Measurements from ENCODE around the gene POTEF.
A peak's percentile ranks its signal among the peaks of the same experiment; 100 is the strongest.
"Not testable (repeated sequence)": the region's sequence is repeated elsewhere in the genome, so short reads cannot be mapped to it uniquely, and the experiment has no call there.

POTEF gene

DNA sequence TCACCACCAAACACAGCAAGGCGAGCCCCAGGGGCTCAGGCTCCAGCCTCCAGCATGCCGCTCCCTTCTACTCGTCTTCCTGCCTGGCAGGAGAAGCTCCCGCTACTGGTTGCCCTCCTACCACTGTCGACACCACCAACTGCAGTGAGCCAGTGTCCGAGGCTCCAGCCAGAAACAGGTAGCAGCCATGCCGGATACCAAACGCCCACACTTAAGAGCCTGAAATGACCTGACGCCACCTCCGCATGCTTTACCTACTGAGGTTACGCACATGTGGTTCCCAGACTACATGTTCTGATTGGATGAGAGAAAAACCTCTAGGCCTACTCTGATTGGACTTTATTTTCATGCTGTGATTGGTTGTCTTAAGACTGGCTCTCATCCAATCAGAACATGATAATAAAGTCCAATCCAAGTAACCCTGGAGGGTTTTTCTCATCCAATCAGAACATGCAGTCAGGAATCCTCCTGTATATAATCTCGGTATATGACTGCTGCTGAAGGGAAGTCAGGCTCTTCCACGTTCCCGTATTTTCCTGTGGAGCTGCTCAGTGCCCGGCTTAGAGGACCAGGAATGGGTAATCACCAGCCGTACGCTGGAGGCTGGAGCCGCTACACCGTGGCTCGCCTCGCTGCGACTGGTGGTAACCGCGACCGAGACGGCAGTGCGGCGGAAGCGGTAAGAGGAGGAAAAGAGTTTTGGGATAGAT is at the start of gene POTEF:
Gene POTEF (minus strand): TSS at position 103 of the 710 bp plus-strand sequence. CDS start 8,707 bp downstream, outside the sequence.
- not testable (repeated sequence) for DNase-seq

DNA sequence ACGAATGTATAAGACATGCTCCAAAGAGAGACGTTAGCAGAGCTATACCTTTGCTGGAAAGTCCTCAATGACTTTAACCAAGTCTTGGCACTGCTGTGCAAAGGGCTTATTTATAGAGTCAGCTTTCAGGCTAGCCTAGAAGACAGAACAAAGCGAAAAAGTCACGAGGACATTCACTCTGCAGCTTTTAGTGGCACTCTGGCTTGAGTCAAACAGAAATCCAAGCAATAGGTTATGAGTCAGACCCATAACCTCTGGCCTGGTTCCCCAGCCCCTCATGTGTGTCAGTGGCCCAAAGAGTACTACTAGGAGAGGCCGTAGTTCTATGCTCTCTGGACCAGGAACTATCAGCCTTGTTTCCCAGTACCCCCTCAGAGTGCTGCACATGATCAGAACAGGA is 45.8 kb upstream of the POTEF start:
- DNase-seq, result not testable (repeated sequence)

DNA sequence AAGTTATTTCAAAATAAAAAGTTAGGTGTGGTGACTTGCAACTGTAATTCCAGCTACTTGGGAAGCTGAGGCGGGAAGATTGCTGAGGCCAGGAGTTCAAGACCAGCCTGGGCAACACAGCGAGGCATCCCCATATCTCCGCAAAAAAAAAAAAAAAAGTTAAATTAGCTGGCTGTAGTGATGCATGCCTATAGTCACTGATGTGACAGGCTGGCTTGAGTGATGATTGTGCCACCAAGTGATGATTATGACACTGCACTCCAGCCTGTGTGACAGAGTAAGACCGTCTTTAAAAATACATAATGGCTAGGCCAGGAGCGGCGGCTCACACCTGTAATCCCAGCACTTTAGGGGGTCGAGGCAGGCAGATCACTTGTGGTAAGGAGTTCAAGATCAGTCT is 40.9 kb upstream of the POTEF start:
- DNase-seq, result no peak

DNA sequence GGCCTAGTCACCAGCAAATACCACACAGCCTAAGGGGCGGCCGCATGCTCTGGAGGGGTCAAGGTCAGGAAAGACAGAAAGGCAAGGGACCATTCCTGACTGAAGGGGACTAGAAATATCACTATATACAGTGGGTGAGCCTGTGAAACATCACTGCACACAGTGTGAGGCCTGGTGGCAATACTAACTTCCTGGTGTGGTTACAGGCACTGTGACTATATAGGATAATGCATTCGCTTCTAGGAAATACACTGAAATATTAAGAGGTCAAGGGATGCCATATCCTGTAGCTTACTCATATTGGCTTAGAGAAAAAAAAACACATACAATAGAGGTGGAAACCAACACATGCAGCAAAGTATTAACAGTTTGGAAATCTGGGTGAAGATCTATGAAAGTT is 40.1 kb upstream of the POTEF start:
- DNase-seq, result not testable (repeated sequence)

DNA sequence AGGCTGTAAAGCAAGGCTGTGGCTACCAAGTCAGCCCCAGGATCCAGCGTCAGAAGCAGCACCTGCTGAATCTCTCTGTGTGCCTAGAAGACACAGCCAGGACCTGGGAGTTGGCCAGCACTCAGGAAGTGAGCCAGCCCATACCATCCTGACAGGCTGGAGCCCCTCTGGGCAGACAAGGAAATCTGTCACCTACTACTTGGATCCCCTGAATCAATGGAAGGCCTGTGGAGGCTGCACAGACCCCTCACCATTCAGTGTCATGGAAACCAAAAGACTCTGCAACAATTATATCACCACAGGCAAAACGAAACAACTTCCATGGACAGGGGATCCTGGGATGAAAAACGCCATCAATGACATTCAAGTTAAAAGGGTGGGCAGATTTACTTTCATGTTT is 37.6 kb upstream of the POTEF start:
- not testable (repeated sequence) for DNase-seq

DNA sequence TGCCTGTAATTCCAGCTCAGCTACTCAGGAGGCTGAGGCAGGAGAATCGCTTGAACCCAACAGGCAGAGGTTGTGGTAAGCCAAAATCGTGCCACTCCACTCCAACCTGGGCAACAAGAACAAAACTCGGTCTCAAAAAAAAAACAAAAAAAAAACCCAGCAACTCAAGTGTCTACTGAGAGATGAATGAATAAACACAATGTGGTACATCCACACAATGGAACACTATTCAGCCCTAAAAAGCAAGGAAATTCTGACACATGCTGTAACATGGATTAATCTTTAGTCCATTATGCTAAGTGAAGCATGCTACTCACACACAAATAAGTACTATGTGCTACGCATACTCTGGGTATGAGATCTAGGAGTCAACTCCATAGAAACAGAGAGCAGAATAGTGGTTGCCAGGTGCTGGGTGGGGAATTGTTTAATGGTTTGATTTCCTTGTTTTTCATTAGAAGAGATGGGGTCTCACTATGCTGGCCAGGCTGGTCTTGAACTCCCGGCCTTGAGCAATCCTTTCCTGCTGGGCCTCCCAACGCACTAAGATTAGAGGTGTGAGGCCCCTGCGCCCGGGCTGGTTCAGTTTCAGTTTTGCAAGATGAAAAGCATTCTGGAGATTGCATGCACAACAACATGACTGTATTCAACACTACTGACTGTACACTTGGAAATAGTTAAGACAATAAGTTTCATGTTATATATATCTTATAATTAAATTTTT is 36.4 kb upstream of the POTEF start:
- DNase-seq, result no peak

DNA sequence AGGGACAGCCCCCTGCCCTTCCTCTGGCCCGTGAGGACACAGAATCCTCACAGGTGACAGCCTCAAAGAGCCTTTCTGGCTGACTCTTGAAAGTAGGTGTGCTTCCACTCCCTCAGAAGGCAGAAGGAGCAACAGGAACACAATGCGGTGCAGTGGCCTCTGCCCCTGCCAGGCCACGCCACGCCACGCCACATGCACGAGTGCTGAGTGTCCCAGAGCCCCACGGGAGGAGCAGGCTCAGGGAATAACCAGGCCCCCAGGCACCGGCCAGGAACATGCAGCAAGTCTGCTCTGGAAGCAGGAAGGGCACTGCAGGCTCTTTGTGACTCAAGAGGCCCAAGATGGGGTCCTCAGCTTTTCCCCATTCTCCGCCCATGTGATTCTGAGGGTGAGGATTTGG is 33.9 kb upstream of the POTEF start:
- DNase-seq, result no peak

DNA sequence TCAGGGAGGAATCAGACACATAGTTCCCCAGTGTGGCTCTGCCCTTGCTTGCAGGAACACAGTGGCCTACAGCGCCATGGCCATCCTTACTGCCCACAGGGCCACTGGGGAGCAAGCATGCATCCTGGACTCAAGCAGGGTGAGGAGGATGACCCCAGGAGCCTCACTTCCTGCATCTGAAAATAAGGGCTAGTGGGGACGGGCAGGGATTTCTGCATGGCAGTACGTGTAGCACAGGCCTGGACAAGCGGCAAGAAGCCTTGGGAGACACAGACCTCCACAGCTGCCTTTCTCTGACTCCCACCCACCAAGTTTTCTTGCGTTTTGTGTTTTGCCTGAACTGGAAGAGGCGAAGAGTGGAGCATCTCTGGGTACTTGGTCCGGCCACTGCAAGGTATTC is 33.5 kb upstream of the POTEF start:
- DNase-seq, result not testable (repeated sequence)

DNA sequence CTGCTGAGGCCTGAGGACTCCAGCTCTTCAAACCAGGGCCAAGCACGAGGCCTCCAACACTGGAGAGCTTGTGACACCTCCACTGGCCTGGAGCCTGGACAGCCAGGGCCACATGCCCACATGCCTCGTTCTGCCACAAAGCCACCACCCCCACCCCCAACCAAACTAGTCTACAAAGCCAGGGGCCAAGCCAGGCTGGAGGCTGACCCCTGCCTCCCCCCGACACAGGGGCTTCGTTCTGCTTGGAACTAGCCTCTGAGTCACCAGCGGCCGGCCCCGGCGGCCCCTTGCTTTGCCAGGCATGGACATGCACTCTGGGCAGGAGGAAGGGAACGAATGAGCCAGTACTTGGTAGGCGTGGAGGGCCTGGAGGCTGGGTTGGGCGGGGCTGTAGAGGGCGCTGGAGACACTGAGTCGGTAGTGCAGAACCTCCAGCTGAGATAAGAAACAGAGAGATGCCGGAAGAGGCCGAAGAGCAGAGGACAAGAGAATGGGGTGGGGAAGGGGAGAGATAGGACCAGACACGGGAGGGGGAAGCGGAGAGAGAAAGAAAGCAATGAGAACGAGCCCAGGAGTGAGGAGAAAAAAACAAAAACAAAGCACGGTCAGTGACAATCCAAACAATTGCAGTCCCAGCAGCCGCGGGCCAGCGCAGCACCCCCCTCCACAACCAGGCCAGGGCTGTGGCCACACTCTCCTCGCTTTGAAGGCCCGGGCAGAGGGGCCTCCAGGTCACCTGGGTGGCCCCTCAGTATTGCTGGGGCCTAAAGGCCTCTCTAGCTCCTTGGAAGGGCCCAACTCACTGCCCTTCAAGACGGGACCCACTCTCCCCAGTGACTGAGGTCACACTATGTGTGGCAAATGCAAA is 32.0 kb upstream of the POTEF start:
- DNase-seq, result not testable (repeated sequence)

DNA sequence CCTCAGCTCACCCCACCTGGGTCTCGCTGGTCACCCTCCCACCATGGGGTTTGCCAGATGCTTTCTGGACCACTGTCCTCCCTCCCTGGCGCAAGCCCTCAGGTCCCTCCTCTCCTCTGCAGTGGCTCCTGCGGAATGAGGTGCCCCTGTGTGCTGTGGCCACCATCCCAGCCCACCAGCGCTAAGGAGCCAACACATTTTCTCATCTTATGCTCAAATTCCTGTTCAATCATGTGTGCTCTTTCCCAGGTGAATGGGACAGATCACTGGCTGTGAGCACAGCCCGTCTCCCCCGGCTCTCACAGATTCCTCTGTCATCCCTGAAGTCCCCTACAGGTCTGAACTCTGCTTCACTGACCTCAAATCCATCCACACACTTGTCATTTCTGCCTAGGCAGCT is 31.1 kb upstream of the POTEF start:
- DNase-seq, result no peak

DNA sequence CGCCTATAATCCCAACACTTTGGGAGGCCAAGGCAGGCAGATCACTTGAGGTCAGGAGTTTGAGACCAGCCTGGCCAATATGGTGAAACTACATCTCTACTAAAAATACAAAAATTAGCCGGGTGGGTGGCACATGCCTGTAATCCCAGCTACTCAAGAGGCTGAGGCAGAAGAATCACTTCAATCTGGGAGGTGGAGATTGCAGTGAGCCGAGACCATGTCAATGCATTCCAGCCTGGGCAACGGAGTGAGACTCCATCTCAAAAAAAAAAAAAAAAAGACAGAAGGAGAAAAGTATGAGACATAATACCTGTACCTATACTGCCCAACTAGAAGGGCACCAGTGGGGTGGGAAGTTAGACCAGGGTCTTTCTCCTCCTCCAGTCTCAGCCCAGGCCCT is 30.4 kb upstream of the POTEF start:
- DNase-seq, result not testable (repeated sequence)

DNA sequence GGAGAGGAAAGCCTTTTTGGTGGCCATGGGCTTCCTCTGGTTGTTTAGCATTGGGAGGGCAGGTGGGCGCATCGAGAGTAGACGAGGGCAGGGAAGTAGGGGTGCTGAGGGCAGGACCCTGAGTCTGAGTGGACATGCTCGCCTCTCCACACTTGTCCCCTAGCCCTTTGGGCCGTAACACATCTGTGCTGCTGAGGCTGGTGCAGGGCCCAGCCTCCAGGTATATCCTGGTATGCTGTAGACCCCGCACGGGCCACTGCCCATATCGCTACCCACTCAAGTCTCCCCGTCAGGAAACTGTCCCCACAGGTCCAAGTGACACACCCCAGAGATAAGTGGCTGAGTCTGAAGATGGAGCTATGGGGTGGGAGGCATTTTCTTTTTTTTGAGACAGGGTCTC is 29.6 kb upstream of the POTEF start:
- no peak for DNase-seq

DNA sequence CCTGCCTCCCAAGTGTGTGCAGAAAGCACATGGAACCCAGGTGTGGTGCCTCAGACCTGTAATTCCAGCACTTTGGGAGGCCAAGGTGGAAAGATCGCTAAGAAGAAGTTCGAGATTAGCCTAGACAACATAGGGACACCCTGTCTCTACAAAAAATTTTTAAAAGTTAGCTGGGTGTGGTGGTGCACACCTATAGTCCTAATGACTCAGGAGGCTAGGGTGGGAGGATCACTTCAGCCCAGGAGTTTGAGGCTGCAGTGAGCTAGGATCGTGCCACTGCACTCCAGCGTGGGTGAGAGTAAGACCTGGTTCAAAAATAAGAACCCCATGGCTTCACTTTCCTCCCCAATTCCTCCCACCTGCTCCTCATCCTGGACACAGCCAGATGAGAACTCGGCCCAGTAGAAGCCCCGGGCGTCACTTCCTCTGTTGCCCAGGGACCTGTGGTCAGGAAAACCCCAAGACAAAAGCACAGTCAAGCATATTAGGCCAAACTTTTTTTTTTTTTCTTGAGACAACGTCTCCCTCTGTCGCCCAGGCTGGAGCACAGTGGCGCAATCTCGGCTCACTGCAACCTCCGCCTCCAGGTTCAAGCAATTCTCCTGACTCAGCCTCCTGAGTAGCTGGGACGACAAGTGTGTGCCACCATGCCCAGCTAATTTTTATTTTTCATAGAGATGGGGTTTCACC is 28.9 kb upstream of the POTEF start:
- DNase-seq, result not testable (repeated sequence)

DNA sequence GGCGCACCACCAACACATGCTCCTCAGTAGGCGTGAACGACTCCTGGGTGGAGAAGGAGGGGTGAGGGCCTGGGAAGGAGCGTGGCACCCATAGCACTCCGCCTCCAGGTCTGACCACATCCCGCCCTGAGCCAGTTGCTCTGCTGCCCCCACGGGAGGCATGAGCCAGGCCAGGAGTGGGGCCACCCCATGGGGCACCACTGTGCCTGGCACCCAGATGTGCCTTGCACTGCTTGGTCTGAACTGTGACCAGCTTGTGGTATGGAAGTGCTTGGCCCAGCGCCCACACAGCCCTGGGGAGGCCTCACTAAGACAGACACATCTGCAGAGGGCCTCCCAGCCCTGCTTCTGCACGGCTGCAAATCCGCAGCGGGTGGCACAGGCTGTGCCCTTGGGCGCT is 28.3 kb upstream of the POTEF start:
- DNase-seq, result not testable (repeated sequence)

DNA sequence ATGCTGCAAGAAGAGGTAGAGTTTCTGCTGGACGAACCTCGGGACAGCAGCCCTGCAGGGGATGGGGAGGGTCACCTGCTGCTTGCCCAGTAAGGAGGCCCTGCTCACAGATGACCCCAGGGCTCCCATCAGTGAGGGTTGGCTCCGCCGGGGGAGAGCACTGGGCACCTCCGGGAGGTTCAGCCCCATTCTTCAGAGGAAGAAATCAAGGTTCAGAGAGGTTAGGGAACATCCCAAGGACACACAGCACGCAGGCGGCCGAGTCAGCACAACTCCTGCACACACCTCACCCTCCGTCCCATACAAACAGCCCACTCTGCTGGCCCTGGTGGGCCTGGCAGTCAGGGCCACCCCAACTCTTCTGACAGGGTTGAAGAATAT is 27.6 kb upstream of the POTEF start:
- no peak for DNase-seq

DNA sequence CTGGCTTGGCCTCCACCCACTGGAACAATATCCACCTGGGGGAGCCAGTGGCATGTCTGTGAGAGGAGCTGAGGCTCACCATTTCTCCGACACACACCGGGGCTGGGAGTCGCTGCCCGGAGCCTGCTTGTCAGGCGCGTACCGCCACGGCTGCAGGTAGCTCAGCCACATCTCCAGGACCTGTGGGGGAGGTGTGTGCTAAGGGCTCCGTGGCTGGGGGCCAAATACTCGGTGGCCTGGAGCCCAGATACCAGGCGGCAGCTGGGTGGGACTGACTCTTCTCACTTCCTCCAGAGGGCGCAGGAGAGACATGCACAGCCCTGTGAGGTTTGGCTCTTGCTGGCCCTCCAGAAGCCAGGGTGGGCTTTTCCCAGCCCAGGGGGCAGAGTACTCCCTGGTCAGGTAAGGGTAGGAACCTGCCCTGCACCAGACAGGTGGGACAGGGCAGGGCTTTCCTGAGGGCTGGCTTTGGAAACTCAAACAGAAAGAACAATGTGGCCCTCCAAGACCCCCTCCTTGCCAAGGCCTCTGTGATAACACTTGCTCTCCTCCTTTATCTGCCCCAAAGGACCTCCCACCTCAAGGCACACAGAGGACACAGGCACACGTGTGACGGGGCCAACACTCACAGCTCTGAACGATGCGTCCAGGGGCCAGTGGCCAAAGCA is 27.1 kb upstream of the POTEF start:
- DNase-seq, result peak; percentile 34

DNA sequence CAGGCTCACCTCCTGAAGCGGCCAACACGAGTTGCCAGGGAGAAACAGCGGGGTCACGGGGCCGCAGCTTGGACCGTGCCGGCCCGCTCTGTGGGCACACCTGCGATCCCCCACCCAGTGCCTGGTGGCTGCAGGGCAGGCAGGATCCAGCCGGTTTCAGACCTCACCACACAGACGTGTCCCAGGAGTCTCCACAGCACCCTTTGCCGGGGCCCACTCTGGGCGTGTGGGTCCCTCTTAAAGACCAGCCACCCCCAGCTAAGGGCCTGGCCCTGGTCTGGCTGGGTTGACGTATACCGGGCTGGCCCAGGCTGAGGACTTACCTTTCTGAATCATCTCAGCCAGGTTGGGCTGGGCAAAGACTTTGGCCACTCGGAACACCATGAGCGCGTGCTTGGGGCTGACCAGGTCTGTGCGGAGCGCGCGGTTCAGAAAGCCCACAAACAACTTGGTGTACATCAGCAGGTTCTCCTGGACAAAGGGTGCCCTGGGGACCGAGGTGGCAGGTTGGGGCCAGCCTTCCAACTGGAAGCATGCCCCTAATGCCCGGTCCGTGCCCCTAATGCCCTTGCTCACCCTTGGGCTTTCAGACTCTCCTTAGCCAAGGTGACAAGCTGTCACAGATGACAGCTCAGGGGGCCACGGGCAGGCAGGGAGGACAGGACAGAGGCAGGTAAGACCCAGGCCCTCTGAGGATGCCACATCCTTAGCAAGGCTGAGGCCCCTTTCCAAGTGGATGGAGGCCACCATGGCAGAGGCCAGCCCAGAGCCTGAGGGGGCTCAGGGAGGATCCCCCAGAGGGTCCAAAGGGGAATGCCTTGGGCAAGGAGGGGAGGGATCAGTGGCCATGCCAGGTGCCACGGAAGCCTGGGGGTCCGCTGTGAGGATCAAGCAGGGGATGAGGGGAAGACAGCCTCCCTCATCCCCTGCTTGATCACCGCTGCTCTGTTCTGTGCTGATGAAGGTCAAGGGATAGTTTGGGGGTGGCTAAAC is 26.0 kb upstream of the POTEF start:
- DNase-seq, result no peak

DNA sequence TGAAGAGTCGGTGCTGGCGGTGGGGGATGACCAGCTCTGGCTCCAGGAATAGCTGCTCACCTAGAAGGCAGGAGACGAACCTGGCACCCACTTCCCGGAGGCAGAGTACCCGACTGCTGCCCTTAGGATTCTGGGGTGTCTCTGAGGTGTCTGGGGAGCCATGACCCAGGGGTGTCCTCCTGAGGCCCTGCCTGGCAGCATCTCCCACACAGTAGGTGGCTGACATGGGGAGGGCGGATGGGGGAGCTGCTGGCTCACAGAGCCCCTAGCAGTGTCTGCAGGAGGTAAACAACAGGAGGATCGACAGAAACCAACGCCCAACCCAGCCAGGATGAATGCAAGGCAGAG is 25.4 kb upstream of the POTEF start:
- DNase-seq, result not testable (repeated sequence)

DNA sequence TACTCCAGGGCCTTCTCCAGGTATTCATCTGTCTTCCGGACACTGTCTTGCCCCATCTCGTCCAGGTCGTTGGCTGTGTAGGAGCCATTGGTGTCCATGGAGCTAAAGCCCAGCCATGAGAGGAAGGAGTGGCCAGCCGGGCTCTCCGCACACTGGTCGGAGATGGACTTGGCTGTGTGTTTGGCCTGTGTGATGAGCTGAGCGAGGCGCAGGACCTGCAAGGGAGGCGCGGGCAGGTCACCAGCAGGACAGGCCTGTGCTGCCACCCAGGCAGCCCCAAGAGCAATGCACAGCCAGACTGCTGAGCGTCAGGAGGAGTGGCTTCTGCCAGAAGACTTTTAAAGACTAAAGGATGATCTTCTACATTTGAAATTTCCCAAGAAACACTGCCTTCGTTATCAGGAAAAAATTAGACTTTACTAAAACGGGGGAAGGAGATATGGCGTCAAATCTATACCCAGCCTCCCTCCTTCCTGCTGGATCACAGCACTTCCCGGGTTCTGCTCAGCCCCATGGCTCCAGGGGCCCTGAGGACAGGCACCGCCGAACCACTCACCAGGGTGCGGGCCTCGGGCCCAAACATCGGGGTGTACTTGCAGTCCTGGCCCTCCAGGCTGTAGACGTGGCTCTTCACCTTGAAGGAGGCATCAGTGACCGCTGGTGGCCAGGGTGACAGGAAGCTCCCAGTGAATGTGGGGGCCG is 24.9 kb upstream of the POTEF start:
- not testable (repeated sequence) for DNase-seq

DNA sequence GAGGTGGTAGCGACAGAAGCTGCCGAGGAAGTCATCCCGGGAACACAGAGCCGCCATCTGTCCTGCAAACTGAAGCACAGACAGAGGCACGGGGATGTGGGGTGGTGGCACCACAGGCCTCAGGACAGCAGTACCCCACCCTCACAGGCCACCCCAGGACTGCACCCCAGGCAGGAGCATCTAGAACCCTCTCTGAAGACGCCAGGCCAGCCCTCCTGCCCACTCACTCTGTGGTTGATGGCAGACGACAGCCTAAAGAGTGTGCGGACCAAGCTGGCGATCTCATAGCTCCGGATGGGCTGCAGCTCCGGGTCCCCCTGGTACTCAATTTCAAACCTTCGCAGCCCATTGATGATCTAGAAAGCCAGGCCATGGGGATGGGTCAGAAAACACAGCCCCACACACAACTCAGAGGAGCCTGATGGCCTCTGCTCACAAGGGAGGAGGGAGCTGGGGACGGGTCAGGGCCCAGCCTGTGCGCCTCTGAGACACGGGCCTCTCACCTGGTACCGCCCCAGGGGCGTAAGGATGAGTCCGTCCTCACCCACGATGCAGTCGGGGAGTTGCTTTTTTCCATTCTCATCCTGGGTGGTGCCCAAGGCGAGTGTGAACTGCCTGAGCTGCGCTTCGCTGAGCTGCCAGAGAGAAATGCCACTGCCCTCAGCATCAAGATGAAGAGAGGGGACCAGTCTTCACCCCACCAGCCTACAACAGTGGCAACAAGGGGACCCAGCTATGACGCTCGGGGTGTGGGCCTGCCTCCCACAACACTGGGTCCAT is 24.0 kb upstream of the POTEF start:
- no peak for DNase-seq
